NCI-H526 treated with DMSO at 0.1 percent for 48 hours (cell line): Measurements from ENCODE around the gene STK38.
"Not testable (repeated sequence)": the region's sequence is repeated elsewhere in the genome, so short reads cannot be mapped to it uniquely, and the experiment has no call there.

Experiments used
- DNase-seq: peaks from one replicate; lab custom pipeline; 2025; lab: John Stamatoyannopoulos, UW

The STK38 gene

GRCh38 chr6:36484736-36485135 lies 62.5 kb downstream of the STK38 start:
- no peak for DNase-seq

- not testable (repeated sequence) for DNase-seq
Observed at GRCh38 chr6:36483326-36483725, 64.0 kb downstream of the STK38 start.

- DNase-seq = no peak
Observed at GRCh38 chr6:36479256-36479655, 68.0 kb downstream of the STK38 start.

GRCh38 chr6:36478051-36478526 lies 69.2 kb downstream of the STK38 start:
- DNase-seq = no peak

- DNase-seq = no peak
Observed at GRCh38 chr6:36469946-36470345, 77.3 kb downstream of the STK38 start.

- no peak for DNase-seq
Observed at GRCh38 chr6:36469148-36469661, 78.1 kb downstream of the STK38 start.

GRCh38 chr6:36467625-36468024 lies 79.7 kb downstream of the STK38 start:
- DNase-seq = no peak

GRCh38 chr6:36464233-36464632 lies 83.0 kb downstream of the STK38 start:
- no peak for DNase-seq

- no peak for DNase-seq
Observed at GRCh38 chr6:36463676-36464075, 83.6 kb downstream of the STK38 start.

GRCh38 chr6:36461646-36462045 lies 85.6 kb downstream of the STK38 start:
- DNase-seq = no peak

GRCh38 chr6:36460916-36461315 lies 86.4 kb downstream of the STK38 start:
- no peak for DNase-seq

GRCh38 chr6:36459501-36459900 lies 87.8 kb downstream of the STK38 start:
- DNase-seq = no peak

- no peak for DNase-seq
Observed at GRCh38 chr6:36455486-36456027, 91.7 kb downstream of the STK38 start.

- DNase-seq = not testable (repeated sequence)
Observed at GRCh38 chr6:36452897-36453296, 94.4 kb downstream of the STK38 start.

GRCh38 chr6:36449173-36449572 lies 98.1 kb downstream of the STK38 start:
- not testable (repeated sequence) for DNase-seq

- DNase-seq = no peak
Observed at GRCh38 chr6:36445621-36446020, 101.7 kb downstream of the STK38 start.

GRCh38 chr6:36444470-36444869 lies 102.8 kb downstream of the STK38 start:
- no peak for DNase-seq
